Fibroblast of lung (primary cell): Measurements from ENCODE around the gene RING1.

Experiments
- EZH2 ChIP-seq: IDR thresholded peaks from 2 replicates; pipeline ENCODE4 v1.5.1; 2012; ENCODE audit warnings: low read length, control low read depth, mild to moderate bottlenecking; ENCODE audit errors: missing control alignments
- TF ChIP-seq, protein P1 (sequence below), 2 donors: IDR thresholded peaks in 1 of 2; conservative IDR thresholded peaks in 1 of 2; 1 replicate in 1 of 2; 2 replicates in 1 of 2; pipeline ENCODE4 v1.5.1; 2011 to 2012; ENCODE audit warnings: low read length in 2 of 2, control low read depth in 1 of 2, inconsistent platforms in 1 of 2, low read depth in 1 of 2, mild to moderate bottlenecking in 1 of 2

GRCh38 chr6:33165581-33166258 lies 42.6 kb upstream of the RING1 start:
- TF ChIP-seq, protein P1, sequence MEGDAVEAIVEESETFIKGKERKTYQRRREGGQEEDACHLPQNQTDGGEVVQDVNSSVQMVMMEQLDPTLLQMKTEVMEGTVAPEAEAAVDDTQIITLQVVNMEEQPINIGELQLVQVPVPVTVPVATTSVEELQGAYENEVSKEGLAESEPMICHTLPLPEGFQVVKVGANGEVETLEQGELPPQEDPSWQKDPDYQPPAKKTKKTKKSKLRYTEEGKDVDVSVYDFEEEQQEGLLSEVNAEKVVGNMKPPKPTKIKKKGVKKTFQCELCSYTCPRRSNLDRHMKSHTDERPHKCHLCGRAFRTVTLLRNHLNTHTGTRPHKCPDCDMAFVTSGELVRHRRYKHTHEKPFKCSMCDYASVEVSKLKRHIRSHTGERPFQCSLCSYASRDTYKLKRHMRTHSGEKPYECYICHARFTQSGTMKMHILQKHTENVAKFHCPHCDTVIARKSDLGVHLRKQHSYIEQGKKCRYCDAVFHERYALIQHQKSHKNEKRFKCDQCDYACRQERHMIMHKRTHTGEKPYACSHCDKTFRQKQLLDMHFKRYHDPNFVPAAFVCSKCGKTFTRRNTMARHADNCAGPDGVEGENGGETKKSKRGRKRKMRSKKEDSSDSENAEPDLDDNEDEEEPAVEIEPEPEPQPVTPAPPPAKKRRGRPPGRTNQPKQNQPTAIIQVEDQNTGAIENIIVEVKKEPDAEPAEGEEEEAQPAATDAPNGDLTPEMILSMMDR (conservative IDR thresholded peaks at IDR 0.05 in 1 of 2, IDR thresholded peaks at IDR 0.05 in 1 of 2; ENCODE audit: low read depth in 1 of 2, low read length in 2 of 2) = no peak
- no peak for TF ChIP-seq EZH2
